ENCODE results near the gene USP3. TPM values are rescaled to one million over a fixed set of nuclear protein-coding genes. Genes with fewer than 3 reads are reported as not detected.
A peak's percentile ranks its signal among the peaks of the same experiment; 100 is the strongest.

Gene USP3
- total and polyA plus RNA-seq, 2 of the 13 experiments (the other 11 are each of a cell fraction or from before 2014, with no cell fraction given), result 14.3 to 61.2 TPM

DNA sequence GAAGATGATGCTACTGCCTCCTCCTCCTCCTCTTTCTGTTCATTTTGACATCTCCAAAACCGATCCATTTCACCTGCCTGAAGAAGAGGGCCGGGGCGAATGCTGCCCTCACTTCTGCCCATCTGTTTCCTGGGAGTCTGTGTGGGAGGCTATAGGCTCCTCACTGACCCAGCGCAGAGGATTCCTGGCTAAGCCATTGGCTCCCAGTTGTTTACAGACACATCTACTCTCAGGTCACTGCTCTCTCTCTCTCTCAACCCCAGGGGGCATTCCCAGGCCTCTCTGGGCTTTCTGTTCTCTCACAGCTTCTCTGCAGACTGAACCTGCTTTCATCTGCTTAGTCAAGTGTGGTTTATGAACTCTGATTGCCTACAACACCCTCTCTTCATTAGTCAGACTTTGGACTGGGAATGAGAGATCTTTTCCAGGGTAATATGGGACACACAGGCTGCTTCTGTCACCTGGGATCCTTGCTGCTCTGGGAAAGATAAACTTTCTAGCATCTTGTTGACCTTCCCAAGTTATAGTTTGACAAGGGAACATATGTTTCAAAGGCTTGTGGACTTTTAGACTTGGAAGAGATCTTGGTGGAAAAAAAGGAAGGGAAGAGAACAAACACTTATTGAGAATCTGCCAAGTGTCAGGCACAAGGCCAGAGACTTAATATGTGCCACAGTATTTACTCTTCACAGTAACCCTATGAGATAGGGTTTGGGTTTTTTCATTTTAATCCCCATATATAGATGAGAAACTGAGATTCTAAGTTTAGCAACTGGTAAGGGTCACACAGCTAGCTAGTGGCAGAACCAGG, 30.2 kb upstream of the USP3 start (continued):
- TF ChIP-seq, protein P1, sequence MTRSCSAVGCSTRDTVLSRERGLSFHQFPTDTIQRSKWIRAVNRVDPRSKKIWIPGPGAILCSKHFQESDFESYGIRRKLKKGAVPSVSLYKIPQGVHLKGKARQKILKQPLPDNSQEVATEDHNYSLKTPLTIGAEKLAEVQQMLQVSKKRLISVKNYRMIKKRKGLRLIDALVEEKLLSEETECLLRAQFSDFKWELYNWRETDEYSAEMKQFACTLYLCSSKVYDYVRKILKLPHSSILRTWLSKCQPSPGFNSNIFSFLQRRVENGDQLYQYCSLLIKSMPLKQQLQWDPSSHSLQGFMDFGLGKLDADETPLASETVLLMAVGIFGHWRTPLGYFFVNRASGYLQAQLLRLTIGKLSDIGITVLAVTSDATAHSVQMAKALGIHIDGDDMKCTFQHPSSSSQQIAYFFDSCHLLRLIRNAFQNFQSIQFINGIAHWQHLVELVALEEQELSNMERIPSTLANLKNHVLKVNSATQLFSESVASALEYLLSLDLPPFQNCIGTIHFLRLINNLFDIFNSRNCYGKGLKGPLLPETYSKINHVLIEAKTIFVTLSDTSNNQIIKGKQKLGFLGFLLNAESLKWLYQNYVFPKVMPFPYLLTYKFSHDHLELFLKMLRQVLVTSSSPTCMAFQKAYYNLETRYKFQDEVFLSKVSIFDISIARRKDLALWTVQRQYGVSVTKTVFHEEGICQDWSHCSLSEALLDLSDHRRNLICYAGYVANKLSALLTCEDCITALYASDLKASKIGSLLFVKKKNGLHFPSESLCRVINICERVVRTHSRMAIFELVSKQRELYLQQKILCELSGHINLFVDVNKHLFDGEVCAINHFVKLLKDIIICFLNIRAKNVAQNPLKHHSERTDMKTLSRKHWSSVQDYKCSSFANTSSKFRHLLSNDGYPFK (CRISPR knock-in tag; IDR thresholded peaks at IDR 0.05; ENCODE audit: borderline replicate concordance), result no peak
- no peak for TF ChIP-seq ZFP36 (IDR thresholded peaks at IDR 0.05; ENCODE audit: borderline replicate concordance, low read depth, low read length, partially characterized antibody)
- TF ChIP-seq ZNF563 (CRISPR knock-in tag; IDR thresholded peaks at IDR 0.05), result no peak
- peak; percentile 69; the same call in 1 of the 2 replicates for TF ChIP-seq GATA4 (IDR thresholded peaks at IDR 0.05; ENCODE audit: borderline replicate concordance, low read depth)
- TF ChIP-seq ZNF44 (CRISPR knock-in tag; IDR thresholded peaks at IDR 0.05), result no peak
- TF ChIP-seq ARNT2 (CRISPR knock-in tag; IDR thresholded peaks at IDR 0.05; ENCODE audit: low read depth), result no peak
- TF ChIP-seq KLF15 (CRISPR knock-in tag; IDR thresholded peaks at IDR 0.05; ENCODE audit: borderline replicate concordance), result no peak
- TF ChIP-seq ZC3H13 (CRISPR knock-in tag; IDR thresholded peaks at IDR 0.05), result no peak
- no peak for TF ChIP-seq MTF1 (CRISPR knock-in tag; IDR thresholded peaks at IDR 0.05)
- TF ChIP-seq MAZ (IDR thresholded peaks at IDR 0.05; ENCODE audit: borderline replicate concordance, low read depth, low read length), result peak; percentile 81; the same call in 1 of the 2 replicates
- peak; percentile 51; the same call in 1 of the 2 replicates for TF ChIP-seq MAZ (CRISPR knock-in tag; IDR thresholded peaks at IDR 0.05; ENCODE audit: low read depth)
- 0 out of 2 replicates have a peak, but pooled peaks have one; percentile 42 for TF ChIP-seq KLF9 (CRISPR knock-in tag; IDR thresholded peaks at IDR 0.05; ENCODE audit: low read depth)
- no peak for TF ChIP-seq PAF1 (CRISPR knock-in tag; IDR thresholded peaks at IDR 0.05)
- TF ChIP-seq REL (CRISPR knock-in tag; conservative IDR thresholded peaks at IDR 0.05), result no peak
- peak; percentile 52; the same call in 1 of the 2 replicates for TF ChIP-seq NCOA1 (CRISPR knock-in tag; IDR thresholded peaks at IDR 0.05)
- no peak for TF ChIP-seq YY1 (IDR thresholded peaks at IDR 0.05; ENCODE audit: insufficient read depth, insufficient replicate concordance, low read depth, low read length)
- TF ChIP-seq, protein P2, sequence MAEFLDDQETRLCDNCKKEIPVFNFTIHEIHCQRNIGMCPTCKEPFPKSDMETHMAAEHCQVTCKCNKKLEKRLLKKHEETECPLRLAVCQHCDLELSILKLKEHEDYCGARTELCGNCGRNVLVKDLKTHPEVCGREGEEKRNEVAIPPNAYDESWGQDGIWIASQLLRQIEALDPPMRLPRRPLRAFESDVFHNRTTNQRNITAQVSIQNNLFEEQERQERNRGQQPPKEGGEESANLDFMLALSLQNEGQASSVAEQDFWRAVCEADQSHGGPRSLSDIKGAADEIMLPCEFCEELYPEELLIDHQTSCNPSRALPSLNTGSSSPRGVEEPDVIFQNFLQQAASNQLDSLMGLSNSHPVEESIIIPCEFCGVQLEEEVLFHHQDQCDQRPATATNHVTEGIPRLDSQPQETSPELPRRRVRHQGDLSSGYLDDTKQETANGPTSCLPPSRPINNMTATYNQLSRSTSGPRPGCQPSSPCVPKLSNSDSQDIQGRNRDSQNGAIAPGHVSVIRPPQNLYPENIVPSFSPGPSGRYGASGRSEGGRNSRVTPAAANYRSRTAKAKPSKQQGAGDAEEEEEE (CRISPR knock-in tag; IDR thresholded peaks at IDR 0.05; ENCODE audit: borderline replicate concordance), result peak; percentile 52; the same call in 1 of the 2 replicates
- peak; percentile 72 for TF ChIP-seq PPARG (CRISPR knock-in tag; conservative IDR thresholded peaks at IDR 0.05)
- no peak for TF ChIP-seq ZNF75D (CRISPR knock-in tag; IDR thresholded peaks at IDR 0.05; ENCODE audit: borderline replicate concordance)
- no peak for TF ChIP-seq CEBPB (IDR thresholded peaks at IDR 0.05; ENCODE audit: borderline replicate concordance, low read depth, low read length)
- TF ChIP-seq, protein P3, sequence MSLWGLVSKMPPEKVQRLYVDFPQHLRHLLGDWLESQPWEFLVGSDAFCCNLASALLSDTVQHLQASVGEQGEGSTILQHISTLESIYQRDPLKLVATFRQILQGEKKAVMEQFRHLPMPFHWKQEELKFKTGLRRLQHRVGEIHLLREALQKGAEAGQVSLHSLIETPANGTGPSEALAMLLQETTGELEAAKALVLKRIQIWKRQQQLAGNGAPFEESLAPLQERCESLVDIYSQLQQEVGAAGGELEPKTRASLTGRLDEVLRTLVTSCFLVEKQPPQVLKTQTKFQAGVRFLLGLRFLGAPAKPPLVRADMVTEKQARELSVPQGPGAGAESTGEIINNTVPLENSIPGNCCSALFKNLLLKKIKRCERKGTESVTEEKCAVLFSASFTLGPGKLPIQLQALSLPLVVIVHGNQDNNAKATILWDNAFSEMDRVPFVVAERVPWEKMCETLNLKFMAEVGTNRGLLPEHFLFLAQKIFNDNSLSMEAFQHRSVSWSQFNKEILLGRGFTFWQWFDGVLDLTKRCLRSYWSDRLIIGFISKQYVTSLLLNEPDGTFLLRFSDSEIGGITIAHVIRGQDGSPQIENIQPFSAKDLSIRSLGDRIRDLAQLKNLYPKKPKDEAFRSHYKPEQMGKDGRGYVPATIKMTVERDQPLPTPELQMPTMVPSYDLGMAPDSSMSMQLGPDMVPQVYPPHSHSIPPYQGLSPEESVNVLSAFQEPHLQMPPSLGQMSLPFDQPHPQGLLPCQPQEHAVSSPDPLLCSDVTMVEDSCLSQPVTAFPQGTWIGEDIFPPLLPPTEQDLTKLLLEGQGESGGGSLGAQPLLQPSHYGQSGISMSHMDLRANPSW (CRISPR knock-in tag; IDR thresholded peaks at IDR 0.05; ENCODE audit: borderline replicate concordance), result no peak; the same call in 1 of the 2 replicates
- no peak; the same call in 1 of the 2 replicates for TF ChIP-seq YEATS4 (CRISPR knock-in tag; IDR thresholded peaks at IDR 0.05; ENCODE audit: borderline replicate concordance)

Measured in HepG2 (cell line).